Muscle layer of duodenum (tissue), 2 donors: ENCODE results near the gene LTBP2.
"Not testable (repeated sequence)": the region's sequence is repeated elsewhere in the genome, so short reads cannot be mapped to it uniquely, and the experiment has no call there.

Experiments used
- H3K27ac ChIP-seq: one replicate; pipeline ENCODE4 v1.7.0; 2013; ENCODE audit warnings: mild to moderate bottlenecking, low read length
- H3K27me3 ChIP-seq: one replicate; pipeline ENCODE4 v1.7.0; 2013; ENCODE audit warnings: low read depth, mild to moderate bottlenecking, control low read depth, low read length
- H3K36me3 ChIP-seq, 2 donors: one replicate each; pipeline ENCODE4 v1.7.0; 2013; ENCODE audit warnings: low read length in 2 of 2, control low read depth in 1 of 2, mild to moderate bottlenecking in 1 of 2; ENCODE audit not compliant: insufficient read depth in 2 of 2, control insufficient read depth in 1 of 2
- H3K4me1 ChIP-seq, 2 donors: one replicate each; pipeline ENCODE4 v1.7.0; 2013; ENCODE audit warnings: low read length in 2 of 2, mild to moderate bottlenecking in 2 of 2, control low read depth in 1 of 2, moderate library complexity in 1 of 2; ENCODE audit not compliant: insufficient read depth in 2 of 2, control insufficient read depth in 1 of 2
- H3K4me3 ChIP-seq, 2 donors: one replicate each; pipeline ENCODE4 v1.7.0; 2013; ENCODE audit warnings: low read length in 2 of 2, low read depth in 1 of 2, mild to moderate bottlenecking in 1 of 2
- H3K9me3 ChIP-seq, 2 donors: one replicate each; pipeline ENCODE4 v1.7.0; 2013; ENCODE audit warnings: low read length in 2 of 2, control low read depth in 1 of 2, mild to moderate bottlenecking in 1 of 2; ENCODE audit not compliant: control insufficient read depth in 1 of 2
- donor health status: healthy.

Gene LTBP2

GRCh38 chr14:74463697-74464096 is 148.3 kb downstream of the LTBP2 start:
- Histone ChIP-seq H3K4me3 (no peak overlapping the region), H3K9me3 (no peaks in the 10 kb centered on the region), H3K27ac (no peak overlapping the region)

DNA sequence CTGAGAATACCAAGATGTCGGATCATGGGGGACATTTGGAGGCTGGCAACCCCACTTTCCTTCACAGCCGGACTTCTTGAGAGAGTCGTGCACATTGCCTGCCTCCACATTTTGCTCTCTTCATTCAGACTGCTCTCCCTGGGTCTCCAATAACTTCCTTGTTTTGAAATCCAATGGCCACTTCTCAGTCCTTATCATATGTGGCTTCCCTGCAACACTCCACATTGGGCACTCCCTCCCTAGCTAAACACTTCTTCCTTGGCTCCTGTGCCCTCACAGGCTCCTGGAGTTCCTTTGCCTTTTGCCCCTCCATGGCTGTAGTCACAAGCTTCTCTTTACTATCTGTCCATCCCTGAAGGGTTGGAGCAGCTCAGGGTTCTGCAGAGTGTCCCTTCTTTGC is 149.0 kb downstream of the LTBP2 start:
- Histone ChIP-seq H3K4me3 (no peak overlapping the region), H3K9me3 (no peaks in the 10 kb centered on the region), H3K27me3 (no peaks in the 10 kb centered on the region), H3K36me3 (no peaks in the 10 kb centered on the region), H3K4me1 (no peaks in the 10 kb centered on the region), H3K27ac (no peak overlapping the region)

More at GRCh38 chr14:74463697-74464096, 148.3 kb downstream of the LTBP2 start:
- H3K27me3 ChIP-seq: no peaks in the 10 kb centered on the region
- H3K36me3 ChIP-seq: no peaks in the 10 kb centered on the region
- no peaks in the 10 kb centered on the region for H3K4me1 ChIP-seq

DNA sequence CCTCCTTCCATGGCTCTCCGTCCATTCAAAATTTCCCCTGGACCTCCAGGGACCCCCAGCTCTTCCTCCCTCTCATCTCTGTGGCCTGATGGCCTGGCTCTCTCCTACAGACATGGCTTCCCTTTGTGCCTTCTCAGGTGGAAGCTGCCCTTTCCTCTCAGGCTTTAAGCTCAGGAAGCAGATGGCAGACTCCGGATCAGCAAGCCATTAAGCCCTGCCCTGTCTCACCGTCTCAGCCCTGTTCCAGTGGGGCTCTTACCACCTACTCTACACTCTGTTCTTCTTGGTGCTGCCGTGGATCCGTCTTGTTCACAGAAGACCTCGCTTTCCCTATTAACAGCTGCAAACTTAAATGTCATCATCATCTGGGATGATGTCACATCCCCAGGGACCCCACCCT is 152.1 kb downstream of the LTBP2 start:
- H3K36me3 ChIP-seq: no peaks in the 10 kb centered on the region
- H3K27me3 ChIP-seq: no peaks in the 10 kb centered on the region
- H3K4me3 ChIP-seq: no peak overlapping the region
- no peaks in the 10 kb centered on the region for H3K9me3 ChIP-seq
- no peaks in the 10 kb centered on the region for H3K4me1 ChIP-seq
- no peak overlapping the region for H3K27ac ChIP-seq

DNA sequence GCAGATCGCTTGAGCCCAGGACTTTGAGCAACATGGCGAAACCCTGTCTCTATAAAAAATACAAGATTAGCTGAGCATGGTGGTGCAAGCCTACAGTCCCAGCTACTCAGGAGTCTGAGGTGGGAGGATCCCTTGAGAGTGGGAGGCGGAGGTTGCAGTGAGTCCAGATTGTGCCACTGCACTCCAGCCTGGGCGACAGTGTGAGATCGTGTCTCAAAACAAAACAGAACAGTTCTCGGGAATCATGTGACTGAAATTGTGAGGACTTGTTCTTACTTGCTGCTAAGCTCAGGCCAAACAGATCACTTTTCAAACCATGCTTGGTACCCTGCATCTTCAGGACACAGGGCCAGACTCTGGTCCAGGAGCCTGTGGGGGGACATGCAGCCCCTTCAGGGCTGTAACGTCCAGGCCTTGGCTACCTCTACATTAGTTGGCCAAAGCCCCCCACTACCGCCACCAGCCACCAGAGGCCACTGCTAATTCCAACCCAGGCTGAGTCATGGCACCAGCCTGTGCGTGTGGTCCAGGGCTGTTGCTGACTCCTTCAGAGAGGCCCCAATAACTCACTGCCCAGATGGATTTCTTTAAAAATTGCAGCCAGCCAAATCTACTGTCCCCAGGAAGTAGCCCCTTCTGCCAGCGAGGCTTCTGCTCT is 152.6 kb downstream of the LTBP2 start:
- Histone ChIP-seq H3K4me3 (no peak overlapping the region), H3K27me3 (no peaks in the 10 kb centered on the region), H3K36me3 (no peaks in the 10 kb centered on the region), H3K9me3 (no peaks in the 10 kb centered on the region), H3K4me1 (no peaks in the 10 kb centered on the region), H3K27ac (no peak overlapping the region)

DNA sequence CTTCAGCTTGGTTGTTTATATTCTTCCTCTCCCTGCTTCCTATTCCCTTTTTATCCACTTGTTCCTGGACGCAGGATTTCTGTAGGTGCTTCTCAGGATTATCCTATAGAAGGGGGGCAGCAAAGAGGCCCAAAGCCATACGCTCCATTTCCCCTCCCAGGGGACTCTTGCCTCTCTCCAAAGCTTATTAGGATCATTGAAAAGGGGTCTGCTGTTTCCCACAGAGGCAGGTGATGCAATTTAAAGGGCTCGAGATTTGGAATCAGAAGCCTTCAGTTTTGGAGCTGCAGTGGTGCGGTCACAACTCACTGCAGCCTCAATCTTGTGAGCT is 154.5 kb downstream of the LTBP2 start:
- Histone ChIP-seq H3K27ac (no peak overlapping the region), H3K27me3 (no peaks in the 10 kb centered on the region), H3K4me1 (no peaks in the 10 kb centered on the region), H3K36me3 (no peaks in the 10 kb centered on the region), H3K4me3 (no peak overlapping the region), H3K9me3 (no peaks in the 10 kb centered on the region)

DNA sequence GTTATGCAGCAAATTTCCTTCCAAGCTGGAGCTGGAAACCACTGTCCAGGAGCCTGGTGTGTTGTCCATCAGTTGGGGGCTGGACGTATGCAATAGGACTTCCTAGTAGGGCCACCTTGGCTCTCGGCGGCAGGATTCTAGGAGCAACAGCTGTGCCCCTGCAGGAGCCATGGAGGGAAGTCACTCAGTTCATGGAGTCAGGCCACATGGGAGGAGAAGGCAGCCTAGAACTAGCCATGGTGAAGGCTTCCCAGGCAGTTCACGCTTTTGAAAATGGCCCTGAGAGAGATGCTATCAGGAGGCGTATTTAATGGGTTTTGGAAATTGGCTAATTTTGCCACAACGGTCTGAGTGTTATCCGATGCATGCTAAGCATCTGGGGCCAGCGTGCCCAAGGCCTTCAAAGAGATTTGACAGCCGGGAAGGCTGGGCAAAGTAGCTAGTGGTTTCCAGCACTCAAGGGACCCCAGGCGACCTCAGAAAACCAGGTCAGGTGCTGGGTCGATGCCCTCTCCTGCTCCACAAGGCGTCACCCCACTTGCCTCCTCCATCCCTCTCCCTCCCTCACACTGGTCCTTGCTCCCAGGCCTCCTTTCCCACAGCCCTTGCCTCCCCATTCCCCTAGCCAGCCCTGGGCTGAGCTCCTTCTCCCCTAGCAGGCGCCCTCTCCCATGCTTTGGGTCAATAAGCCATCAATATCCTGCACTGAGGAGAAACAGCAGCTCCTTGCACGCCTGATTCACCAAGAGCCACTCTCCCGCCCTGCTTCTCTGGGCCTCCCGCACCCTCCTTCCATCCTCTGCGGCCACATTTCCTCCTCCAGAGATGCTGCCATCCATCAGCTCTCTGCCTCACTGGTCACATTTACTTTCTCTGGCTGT is 155.1 kb downstream of the LTBP2 start:
- Histone ChIP-seq H3K27me3 (no peaks in the 10 kb centered on the region), H3K4me3 (no peak overlapping the region), H3K36me3 (no peaks in the 10 kb centered on the region), H3K9me3 (no peaks in the 10 kb centered on the region), H3K4me1 (no peaks in the 10 kb centered on the region), H3K27ac (no peak overlapping the region)

- H3K27ac ChIP-seq, H3K36me3 ChIP-seq, H3K4me3 ChIP-seq, H3K9me3 ChIP-seq, H3K4me1 ChIP-seq, H3K27me3 ChIP-seq: not testable (repeated sequence)
These were observed 157.6 kb downstream of the LTBP2 start for GRCh38 chr14:74454397-74454796.
